ENCODE data around the gene BTLA. TPM values are rescaled to one million over a fixed set of nuclear protein-coding genes. Genes with fewer than 3 reads are reported as not detected.
A peak's percentile ranks its signal among the peaks of the same experiment; 100 is the strongest.

The BTLA gene
- total and polyA plus RNA-seq, 10 of the 15 experiments (the other 5 are each of a cell fraction or from before 2014, with no cell fraction given), result 55.4 to 134 (median 84.2) TPM

DNA sequence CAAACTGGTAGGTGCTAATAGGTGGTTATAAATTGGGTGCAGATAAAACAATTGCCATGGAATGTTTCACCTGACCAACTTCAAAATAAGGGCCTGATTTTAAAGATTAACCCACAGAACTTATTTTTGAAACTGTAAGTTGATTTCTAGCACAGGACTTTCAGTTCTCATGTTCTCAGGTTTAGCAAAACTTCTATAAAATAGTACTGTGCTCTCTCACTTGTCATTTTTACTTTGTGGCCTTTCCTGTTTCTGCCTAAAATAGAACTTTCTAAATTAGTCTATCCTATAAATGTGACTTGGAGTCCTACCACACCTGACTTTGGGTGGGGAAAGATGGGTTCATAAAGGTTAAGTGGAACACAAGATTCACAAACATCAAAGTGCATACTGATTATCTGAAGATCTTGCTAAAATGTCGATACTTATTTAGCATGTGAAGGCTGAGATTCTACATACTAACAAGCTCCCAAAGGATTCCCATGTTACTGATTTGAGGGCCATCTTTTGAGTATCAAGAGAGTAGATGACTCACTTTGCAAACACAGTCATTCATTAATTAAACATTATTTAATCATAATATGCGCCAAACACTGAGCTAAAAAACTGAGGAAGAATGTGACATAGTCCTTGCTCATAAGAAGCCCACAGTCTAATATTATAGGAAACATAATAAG is 38.6 kb downstream of the BTLA start:
- Histone ChIP-seq H3K79me2 (ENCODE audit: control insufficient read depth, insufficient read depth, low read length) (peaks cover 21% of the 10 kb centered on the region), H3K4me2 (ENCODE audit: control insufficient read depth, insufficient read depth) (peak overlapping the region; percentile 55), H3K9ac (ENCODE audit: control insufficient read depth, insufficient read depth, low read length) (peak overlapping the region; percentile 41; the same call in 1 of the 2 replicates), H3K4me1 (ENCODE audit: control insufficient read depth, insufficient read depth, low read length) (peaks cover 54% of the 10 kb centered on the region), H4K20me1 (ENCODE audit: control insufficient read depth, insufficient read depth) (no peaks in the 10 kb centered on the region), H3K36me3 (ENCODE audit: control insufficient read depth in 2 of 2, insufficient read depth in 2 of 2, low read length in 1 of 2) (peaks cover 0 to 10% of the 10 kb centered on the region in 2 experiments; a peak in 2 of 4 replicates), H3K9me3 (replicated peaks; ENCODE audit: control insufficient read depth, insufficient read depth, low read length) (peaks cover 26% of the 10 kb centered on the region), H3K27ac (ENCODE audit: control insufficient read depth, insufficient read depth) (peak overlapping the region; percentile 91), H3K27me3 (replicated peaks in 1 of 2; ENCODE audit: control insufficient read depth in 2 of 2, insufficient read depth in 2 of 2, low read length in 1 of 2) (no peaks in the 10 kb centered on the region), H3K4me3 (0 out of 2 replicates have a peak overlapping the region, but pooled peaks have one; percentile 45), H2AFZ (ENCODE audit: control insufficient read depth, low read depth, low read length) (no peak overlapping the region)
- ChIA-PET CTCF (interaction anchor here (1.0 to 2.0 kb wide), 6 partner anchors 39 to 349 kb away, joined by 3 to 7 read pairs (median 5); partner anchors contain the start of genes BTLA and GCSAM), SMC1A (ENCODE audit: uncharacterized antibody, unreplicated experiment) (interaction anchor here (0.6 to 6.9 kb wide), 23 partner anchors 13 to 349 kb away, joined by 3 to 57 read pairs (median 5); partner anchors contain the start of genes ATG3, BTLA, CD200 and GCSAM), RAD21 (ENCODE audit: unreplicated experiment) (interaction anchor here (0.7 to 15.4 kb wide), 13 partner anchors 35 to 345 kb away, joined by 3 to 262 read pairs (median 4); partner anchors contain the start of genes BTLA and GCSAM), POLR2A (interaction anchor here (0.7 to 3.5 kb wide), 7 partner anchors 12 to 328 kb away, joined by 3 to 23 read pairs (median 3); partner anchors contain the start of genes BTLA and GCSAM)
- peak; percentile 94 for DNase-seq (ENCODE audit: low read depth, low spot score)
- ATAC-seq, result peak; percentile 49
- in situ Hi-C loops (cut with MboI), result no loop called here
- WGBS (ENCODE audit: insufficient coverage, insufficient replicate concordance, low lambda C conversion rate, missing lambda C conversion rate), result 0% methylated on average over 2 of the region's 2 CpGs
- peak; percentile 72 for FAIRE-seq
- BruUV-seq (replicated peaks), result no TSS peak
- intact Hi-C loops (cut with micrococcal nuclease; ENCODE audit: unreplicated experiment), result loop anchor here (1.0 to 2.0 kb wide), 6 partner anchors 30 to 348 kb away; partner anchors contain the start of genes CD200 and GCSAM
- TF ChIP-seq, protein P1, sequence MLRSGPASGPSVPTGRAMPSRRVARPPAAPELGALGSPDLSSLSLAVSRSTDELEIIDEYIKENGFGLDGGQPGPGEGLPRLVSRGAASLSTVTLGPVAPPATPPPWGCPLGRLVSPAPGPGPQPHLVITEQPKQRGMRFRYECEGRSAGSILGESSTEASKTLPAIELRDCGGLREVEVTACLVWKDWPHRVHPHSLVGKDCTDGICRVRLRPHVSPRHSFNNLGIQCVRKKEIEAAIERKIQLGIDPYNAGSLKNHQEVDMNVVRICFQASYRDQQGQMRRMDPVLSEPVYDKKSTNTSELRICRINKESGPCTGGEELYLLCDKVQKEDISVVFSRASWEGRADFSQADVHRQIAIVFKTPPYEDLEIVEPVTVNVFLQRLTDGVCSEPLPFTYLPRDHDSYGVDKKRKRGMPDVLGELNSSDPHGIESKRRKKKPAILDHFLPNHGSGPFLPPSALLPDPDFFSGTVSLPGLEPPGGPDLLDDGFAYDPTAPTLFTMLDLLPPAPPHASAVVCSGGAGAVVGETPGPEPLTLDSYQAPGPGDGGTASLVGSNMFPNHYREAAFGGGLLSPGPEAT (IDR thresholded peaks at IDR 0.05; ENCODE audit: low read depth), result peak; percentile 84
- no peak for TF ChIP-seq NR2C2 (IDR thresholded peaks at IDR 0.05; ENCODE audit: borderline replicate concordance, control insufficient read depth, insufficient read length, low read depth)
- TF ChIP-seq, protein P2, sequence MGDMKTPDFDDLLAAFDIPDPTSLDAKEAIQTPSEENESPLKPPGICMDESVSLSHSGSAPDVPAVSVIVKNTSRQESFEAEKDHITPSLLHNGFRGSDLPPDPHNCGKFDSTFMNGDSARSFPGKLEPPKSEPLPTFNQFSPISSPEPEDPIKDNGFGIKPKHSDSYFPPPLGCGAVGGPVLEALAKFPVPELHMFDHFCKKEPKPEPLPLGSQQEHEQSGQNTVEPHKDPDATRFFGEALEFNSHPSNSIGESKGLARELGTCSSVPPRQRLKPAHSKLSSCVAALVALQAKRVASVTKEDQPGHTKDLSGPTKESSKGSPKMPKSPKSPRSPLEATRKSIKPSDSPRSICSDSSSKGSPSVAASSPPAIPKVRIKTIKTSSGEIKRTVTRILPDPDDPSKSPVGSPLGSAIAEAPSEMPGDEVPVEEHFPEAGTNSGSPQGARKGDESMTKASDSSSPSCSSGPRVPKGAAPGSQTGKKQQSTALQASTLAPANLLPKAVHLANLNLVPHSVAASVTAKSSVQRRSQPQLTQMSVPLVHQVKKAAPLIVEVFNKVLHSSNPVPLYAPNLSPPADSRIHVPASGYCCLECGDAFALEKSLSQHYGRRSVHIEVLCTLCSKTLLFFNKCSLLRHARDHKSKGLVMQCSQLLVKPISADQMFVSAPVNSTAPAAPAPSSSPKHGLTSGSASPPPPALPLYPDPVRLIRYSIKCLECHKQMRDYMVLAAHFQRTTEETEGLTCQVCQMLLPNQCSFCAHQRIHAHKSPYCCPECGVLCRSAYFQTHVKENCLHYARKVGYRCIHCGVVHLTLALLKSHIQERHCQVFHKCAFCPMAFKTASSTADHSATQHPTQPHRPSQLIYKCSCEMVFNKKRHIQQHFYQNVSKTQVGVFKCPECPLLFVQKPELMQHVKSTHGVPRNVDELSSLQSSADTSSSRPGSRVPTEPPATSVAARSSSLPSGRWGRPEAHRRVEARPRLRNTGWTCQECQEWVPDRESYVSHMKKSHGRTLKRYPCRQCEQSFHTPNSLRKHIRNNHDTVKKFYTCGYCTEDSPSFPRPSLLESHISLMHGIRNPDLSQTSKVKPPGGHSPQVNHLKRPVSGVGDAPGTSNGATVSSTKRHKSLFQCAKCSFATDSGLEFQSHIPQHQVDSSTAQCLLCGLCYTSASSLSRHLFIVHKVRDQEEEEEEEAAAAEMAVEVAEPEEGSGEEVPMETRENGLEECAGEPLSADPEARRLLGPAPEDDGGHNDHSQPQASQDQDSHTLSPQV (IDR thresholded peaks at IDR 0.05), result peak; percentile 59; the same call in 1 of the 2 replicates
- TF ChIP-seq, protein P3, sequence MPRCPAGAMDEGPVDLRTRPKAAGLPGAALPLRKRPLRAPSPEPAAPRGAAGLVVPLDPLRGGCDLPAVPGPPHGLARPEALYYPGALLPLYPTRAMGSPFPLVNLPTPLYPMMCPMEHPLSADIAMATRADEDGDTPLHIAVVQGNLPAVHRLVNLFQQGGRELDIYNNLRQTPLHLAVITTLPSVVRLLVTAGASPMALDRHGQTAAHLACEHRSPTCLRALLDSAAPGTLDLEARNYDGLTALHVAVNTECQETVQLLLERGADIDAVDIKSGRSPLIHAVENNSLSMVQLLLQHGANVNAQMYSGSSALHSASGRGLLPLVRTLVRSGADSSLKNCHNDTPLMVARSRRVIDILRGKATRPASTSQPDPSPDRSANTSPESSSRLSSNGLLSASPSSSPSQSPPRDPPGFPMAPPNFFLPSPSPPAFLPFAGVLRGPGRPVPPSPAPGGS (IDR thresholded peaks at IDR 0.05; ENCODE audit: borderline replicate concordance, insufficient read depth, low read depth, low read length, poor library complexity, severe bottlenecking), result peak; percentile 94
- peak; percentile 75 for TF ChIP-seq TCF12 (IDR thresholded peaks at IDR 0.05; ENCODE audit: low read depth, low read length)
- TF ChIP-seq ZBED1 (IDR thresholded peaks at IDR 0.05; ENCODE audit: borderline replicate concordance), result peak; percentile 95; the same call in 1 of the 2 replicates
- TF ChIP-seq BMI1 (IDR thresholded peaks at IDR 0.05; ENCODE audit: borderline replicate concordance), result 0 out of 2 replicates have a peak, but pooled peaks have one; percentile 53
- peak; percentile 25; the same call in 1 of the 2 replicates for TF ChIP-seq RAD21 (IDR thresholded peaks at IDR 0.05; ENCODE audit: insufficient read depth, low read depth, low read length)
- TF ChIP-seq, protein P4, sequence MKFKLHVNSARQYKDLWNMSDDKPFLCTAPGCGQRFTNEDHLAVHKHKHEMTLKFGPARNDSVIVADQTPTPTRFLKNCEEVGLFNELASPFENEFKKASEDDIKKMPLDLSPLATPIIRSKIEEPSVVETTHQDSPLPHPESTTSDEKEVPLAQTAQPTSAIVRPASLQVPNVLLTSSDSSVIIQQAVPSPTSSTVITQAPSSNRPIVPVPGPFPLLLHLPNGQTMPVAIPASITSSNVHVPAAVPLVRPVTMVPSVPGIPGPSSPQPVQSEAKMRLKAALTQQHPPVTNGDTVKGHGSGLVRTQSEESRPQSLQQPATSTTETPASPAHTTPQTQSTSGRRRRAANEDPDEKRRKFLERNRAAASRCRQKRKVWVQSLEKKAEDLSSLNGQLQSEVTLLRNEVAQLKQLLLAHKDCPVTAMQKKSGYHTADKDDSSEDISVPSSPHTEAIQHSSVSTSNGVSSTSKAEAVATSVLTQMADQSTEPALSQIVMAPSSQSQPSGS (IDR thresholded peaks at IDR 0.05; ENCODE audit: low read length), result peak; percentile 100
- TF ChIP-seq FOS (IDR thresholded peaks at IDR 0.05; ENCODE audit: borderline replicate concordance, extremely low read depth, insufficient read length), result no peak
- peak; percentile 93 for TF ChIP-seq IKZF1 (conservative IDR thresholded peaks at IDR 0.05)
